Stimulated activated CD4-positive, alpha-beta T cell treated with anti-CD3 and anti-CD28 coated beads, Interleukin-4, amount 100 ng/mL, for 24 hours (primary cell): ENCODE measurements around the gene MRPL12.

Experiments used
- DNase-seq: peaks from one replicate; pipeline ENCODE4 v3.0.0-alpha.2; 2020

Gene MRPL12

DNA sequence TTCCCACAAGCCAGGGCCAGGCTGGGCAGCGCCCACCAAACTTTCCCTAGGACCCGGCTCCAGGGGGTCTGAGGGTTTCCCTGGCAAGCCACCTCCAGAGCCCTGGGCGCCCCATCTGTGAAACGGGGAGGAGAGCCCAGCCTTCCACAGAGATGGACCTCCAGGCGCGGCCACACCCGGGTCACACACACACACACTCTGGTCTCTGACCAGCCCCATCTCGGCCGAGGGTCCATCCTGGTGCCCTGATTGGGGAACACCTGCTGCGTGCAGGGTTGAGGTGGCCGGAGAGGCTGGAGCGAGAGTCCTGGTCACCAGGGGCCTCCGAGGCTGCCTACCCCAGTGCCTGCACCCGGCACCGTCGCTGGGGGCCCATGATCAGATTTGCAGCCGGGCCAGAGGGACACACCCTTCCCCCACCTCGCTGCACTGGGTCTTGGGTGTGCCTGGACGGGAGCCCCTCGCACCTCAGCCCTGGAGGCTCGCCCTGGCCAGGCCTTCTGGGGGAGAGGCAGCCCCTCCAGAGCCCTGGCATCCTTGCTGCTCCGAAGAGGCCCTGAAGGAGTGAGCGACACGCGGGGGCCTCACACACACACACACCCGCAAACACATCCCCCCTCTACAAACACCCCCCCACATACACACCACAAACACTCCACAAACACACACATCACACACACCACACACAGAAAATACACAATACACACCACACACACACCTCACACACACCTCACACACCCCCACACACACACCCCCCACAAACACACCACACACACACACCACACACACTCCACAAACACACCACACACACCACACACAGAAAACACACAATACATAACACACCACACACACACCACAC is 38.7 kb downstream of the MRPL12 start:
- no peak for DNase-seq
